ENCODE data around the gene FCAR.
A peak's percentile ranks its signal among the peaks of the same experiment; 100 is the strongest.
"Not testable (repeated sequence)": the region's sequence is repeated elsewhere in the genome, so short reads cannot be mapped to it uniquely, and the experiment has no call there.

FCAR gene

GRCh38 chr19:54894106-54894505 lies 20.1 kb downstream of the FCAR start:
- DNase-seq (ENCODE audit: low read depth in 3 of 3): not testable (repeated sequence)

GRCh38 chr19:54896036-54896435 lies 22.0 kb downstream of the FCAR start:
- no peak for DNase-seq (ENCODE audit: low read depth in 3 of 3)

- not testable (repeated sequence) for DNase-seq (ENCODE audit: low read depth in 3 of 3)
Measured at GRCh38 chr19:54898685-54899084, 24.6 kb downstream of the FCAR start.

GRCh38 chr19:54899646-54900045 lies 25.6 kb downstream of the FCAR start:
- not testable (repeated sequence) for DNase-seq (ENCODE audit: low read depth in 3 of 3)

GRCh38 chr19:54901153-54901552 lies 27.1 kb downstream of the FCAR start:
- DNase-seq (ENCODE audit: low read depth in 3 of 3): not testable (repeated sequence)

GRCh38 chr19:54902061-54902460 lies 28.0 kb downstream of the FCAR start:
- no peak for DNase-seq (ENCODE audit: low read depth in 3 of 3)

GRCh38 chr19:54903303-54903702 lies 29.3 kb downstream of the FCAR start:
- no peak for DNase-seq (ENCODE audit: low read depth in 3 of 3)

GRCh38 chr19:54904261-54904660 lies 30.2 kb downstream of the FCAR start:
- DNase-seq (ENCODE audit: low read depth in 3 of 3): not testable (repeated sequence)

GRCh38 chr19:54905421-54905802 lies 31.4 kb downstream of the FCAR start:
- no peak for DNase-seq (ENCODE audit: low read depth in 3 of 3)

GRCh38 chr19:54905803-54906511 lies 31.9 kb downstream of the FCAR start, which contains the start of gene NCR1:
NCR1 (plus strand) TSS chr19:54906148; CDS start chr19:54906188, 40 bp downstream.
- DNase-seq (ENCODE audit: low read depth in 3 of 3): no peak

GRCh38 chr19:54906819-54907218 lies 32.8 kb downstream of the FCAR start:
- DNase-seq (ENCODE audit: low read depth in 3 of 3): no peak

GRCh38 chr19:54907899-54908298 lies 33.9 kb downstream of the FCAR start:
- DNase-seq (ENCODE audit: low read depth in 3 of 3): not testable (repeated sequence)

- no peak for DNase-seq (ENCODE audit: low read depth in 3 of 3)
Measured at GRCh38 chr19:54916822-54917221, 42.8 kb downstream of the FCAR start.

- no peak for DNase-seq (ENCODE audit: low read depth in 3 of 3)
Measured at GRCh38 chr19:54918499-54918898, 44.5 kb downstream of the FCAR start.

GRCh38 chr19:54919646-54920563 lies 45.9 kb downstream of the FCAR start:
- not testable (repeated sequence) for DNase-seq (ENCODE audit: low read depth in 3 of 3)

- DNase-seq (ENCODE audit: low read depth in 3 of 3): no peak
Measured at GRCh38 chr19:54921082-54921481, 47.0 kb downstream of the FCAR start.

GRCh38 chr19:54923276-54923675 lies 49.2 kb downstream of the FCAR start:
- no peak for DNase-seq (ENCODE audit: low read depth in 3 of 3)

GRCh38 chr19:54928299-54928698 lies 54.3 kb downstream of the FCAR start:
- no peak for DNase-seq (ENCODE audit: low read depth in 3 of 3)

- peak in 1 of 3 experiments; percentile 2 for DNase-seq (ENCODE audit: low read depth in 3 of 3)
Measured at GRCh38 chr19:54937926-54938325, 63.9 kb downstream of the FCAR start.

GRCh38 chr19:54938906-54939305 lies 64.9 kb downstream of the FCAR start:
- no peak for DNase-seq (ENCODE audit: low read depth in 3 of 3)

- not testable (repeated sequence) for DNase-seq (ENCODE audit: low read depth in 3 of 3)
Measured at GRCh38 chr19:54939538-54939937, 65.5 kb downstream of the FCAR start.

Data from stimulated activated CD4-positive, alpha-beta T cell treated with anti-CD3 and anti-CD28 coated beads, TNF-alpha, amount 100 ng/mL, for 24 hours (primary cell).